CD4-positive, alpha-beta T cell treated with Interleukin-2 at 100 ng/mL for 4 hours (primary cell): ENCODE data around the gene DMRTB1.
"Not testable (repeated sequence)": the region's sequence is repeated elsewhere in the genome, so short reads cannot be mapped to it uniquely, and the experiment has no call there.

Source experiments
- DNase-seq: peaks from one replicate; pipeline ENCODE4 v3.0.0-alpha.2; 2020; ENCODE audit warnings: low spot score

Gene DMRTB1

DNA sequence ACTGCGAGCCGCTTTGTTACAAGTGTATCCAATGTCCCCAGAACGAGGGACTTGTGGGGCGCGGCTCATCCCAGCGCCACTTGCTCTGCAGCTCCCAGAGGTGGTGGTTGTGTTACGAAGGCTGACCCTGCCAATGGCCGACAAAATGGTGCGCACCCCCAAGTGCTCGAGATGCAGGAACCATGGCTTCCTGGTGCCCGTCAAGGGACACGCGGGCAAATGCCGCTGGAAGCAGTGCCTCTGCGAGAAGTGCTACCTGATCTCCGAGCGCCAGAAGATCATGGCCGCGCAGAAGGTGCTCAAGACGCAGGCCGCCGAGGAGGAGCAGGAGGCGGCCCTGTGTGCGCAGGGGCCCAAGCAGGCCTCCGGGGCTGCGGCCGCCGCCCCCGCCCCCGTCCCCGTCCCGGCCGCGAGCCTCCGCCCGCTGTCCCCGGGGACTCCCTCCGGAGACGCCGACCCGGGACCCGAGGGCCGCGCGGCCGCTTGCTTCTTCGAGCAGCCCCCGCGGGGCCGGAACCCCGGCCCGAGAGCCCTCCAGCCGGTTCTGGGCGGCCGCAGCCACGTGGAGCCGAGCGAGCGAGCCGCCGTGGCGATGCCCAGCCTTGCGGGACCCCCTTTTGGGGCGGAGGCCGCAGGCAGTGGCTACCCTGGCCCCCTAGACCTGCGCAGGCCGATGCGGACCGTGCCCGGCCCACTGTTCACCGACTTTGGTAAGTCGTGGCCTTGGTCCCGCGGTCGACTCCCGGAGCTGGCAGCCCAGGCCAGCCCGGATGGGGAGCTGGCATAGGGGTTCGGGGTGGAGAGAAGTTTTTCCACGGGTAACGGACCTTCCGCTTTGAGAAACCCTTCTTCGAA lies at the start of gene DMRTB1:
DMRTB1 (plus strand) TSS at position 79 of the 855 bp plus-strand sequence; CDS start at position 134, 55 bp downstream.
- DNase-seq, result no peak

GRCh38 chr1:53409695-53410094 lies 49.5 kb upstream of the DMRTB1 start:
- DNase-seq, result no peak

- DNase-seq, result peak; percentile 43
Measured at GRCh38 chr1:53410100-53410541, 49.1 kb upstream of the DMRTB1 start.

DNA sequence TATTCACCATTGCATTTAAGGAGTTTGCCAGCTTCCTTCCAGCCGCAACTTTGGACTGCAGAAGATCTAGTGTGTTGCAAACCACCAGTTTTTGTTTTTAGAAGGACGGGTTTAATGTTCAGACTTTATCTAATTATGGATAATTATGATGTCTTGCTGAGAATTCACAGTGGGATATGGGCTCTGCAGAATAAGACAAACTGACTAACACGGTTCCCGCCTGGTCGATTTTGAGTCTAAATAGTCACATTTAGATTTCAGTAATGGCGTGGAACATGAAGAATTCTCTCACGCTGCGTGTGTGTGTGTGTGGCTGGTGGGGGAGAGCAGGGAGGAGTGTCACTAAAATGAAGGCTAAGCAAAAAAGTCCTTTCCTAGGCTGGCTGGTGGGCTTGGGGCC lies 48.5 kb upstream of the DMRTB1 start:
- no peak for DNase-seq

GRCh38 chr1:53411541-53412152 lies 47.6 kb upstream of the DMRTB1 start:
- peak; percentile 25 for DNase-seq

DNA sequence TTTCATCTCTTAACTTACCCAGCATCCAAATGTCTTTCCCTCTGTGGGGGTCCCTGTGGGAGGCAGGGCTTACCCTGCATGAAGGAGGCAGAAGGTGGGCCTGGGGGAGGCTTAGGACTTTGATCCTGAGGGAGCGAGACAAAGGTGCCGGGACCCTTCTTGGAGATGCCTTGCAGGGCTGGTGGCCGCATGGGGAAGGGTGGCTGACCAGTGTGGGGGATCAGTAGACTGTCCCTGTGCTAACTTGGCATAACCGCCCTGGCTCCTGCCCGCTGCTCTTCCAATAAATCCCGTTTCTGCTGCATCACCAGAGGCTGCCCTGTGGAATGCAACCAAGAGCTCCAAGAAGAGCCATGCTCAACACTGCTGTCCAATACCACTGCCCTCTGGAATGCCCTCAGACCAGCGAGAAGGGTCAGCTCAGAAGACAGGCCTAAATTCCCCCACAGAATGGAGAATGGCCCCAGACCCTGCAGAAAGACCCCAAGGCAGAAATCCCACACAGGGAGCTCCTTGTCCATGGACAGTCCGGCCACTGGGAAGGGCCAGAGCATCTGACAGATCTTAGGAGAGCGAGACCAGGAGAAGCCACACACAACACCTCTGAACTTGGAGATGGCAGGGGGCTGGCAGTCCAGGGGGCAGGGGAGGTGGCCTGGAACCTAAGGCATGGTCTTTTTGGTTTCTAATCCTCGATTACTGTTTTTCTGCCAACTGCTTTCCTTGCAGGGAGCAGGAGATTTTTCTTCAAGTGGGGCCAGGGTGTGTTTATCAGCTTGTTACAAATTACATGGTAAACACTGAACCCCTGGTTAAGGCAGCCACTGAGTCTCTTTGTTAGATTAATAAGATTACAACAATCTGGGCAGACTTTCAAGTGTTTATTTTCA lies 46.7 kb upstream of the DMRTB1 start:
- DNase-seq, result no peak

GRCh38 chr1:53413175-53414001 lies 45.8 kb upstream of the DMRTB1 start:
- DNase-seq, result peak; percentile 84

- no peak for DNase-seq
Measured at GRCh38 chr1:53414632-53415031, 44.6 kb upstream of the DMRTB1 start.

DNA sequence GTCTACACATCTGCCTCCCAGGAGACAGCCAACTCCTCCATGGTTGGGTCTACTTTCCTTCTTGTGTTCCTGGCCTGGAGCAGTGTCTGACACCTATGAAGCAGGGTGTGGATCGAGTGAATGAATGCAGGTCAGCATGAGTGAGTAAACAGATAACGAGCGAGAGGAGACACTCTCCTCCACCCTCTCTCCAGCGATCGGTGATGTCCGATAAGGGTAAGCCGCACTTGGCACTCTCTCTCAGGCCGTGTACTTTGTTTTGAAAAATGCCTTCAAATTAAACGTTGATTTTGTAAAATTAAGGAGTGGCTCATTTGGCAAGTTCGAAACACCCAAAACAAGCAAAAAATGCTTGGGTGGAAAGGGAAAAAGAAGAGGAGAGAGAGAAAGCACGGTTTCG lies 43.8 kb upstream of the DMRTB1 start:
- DNase-seq, result no peak

GRCh38 chr1:53416269-53416813 lies 42.9 kb upstream of the DMRTB1 start:
- DNase-seq, result no peak

GRCh38 chr1:53417074-53417511 lies 42.1 kb upstream of the DMRTB1 start:
- no peak for DNase-seq

DNA sequence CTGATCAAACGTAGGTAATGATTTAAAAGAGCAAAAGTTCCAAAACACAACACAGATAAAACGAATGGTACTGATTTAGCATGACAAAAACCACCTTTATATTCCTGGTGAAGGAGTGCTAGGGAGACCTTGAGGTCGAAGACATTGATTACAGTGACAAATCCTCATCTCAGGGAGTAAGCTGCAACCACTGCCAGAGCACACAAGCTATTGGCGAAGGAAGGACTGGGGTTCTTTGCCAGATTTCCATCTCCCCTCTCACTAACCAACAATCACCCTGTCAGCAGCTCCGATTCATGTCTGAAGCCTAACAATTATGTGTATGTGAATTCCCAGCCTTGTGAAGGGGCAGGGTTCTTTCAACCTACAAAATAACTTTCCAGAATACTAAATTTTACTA lies 40.2 kb upstream of the DMRTB1 start:
- no peak for DNase-seq

DNA sequence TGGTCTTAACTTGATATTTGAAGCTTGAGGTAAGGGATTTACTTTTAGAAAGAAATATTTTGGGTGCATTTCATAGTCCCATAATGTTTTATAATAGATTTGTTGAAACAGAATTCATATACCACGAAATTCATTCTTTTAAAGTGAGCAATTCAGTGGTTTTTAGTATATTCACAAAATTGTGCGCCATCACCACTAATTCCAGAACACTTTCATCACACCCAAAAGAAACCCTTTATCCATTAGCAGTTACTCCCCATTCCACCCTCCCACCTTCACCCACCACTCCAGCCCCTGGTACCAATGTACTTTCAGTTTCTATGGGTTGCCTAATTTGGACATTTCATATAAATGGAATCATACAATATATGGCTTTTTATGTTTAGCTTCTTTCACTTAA lies 38.9 kb upstream of the DMRTB1 start:
- DNase-seq, result no peak

DNA sequence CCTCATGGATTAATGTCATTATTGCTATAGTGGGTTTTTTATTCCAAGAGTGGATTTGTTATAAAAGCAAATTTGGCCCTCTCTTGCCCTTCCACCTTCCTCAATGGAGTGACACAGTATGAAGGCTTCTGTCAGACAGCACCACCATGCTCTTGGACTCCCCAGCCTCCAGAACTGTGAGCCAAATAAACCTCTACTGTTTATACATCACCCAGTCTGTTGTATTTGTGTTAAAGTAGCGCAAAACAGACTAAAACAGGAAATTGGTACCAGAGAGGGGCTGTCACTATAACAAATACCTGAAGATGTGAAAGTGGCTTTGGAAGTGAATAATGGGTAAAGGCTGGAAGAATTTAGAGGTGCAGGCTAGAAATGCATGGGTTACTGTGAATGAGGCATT lies 38.0 kb upstream of the DMRTB1 start:
- no peak for DNase-seq

GRCh38 chr1:53430261-53430660 lies 28.9 kb upstream of the DMRTB1 start:
- DNase-seq, result no peak

DNA sequence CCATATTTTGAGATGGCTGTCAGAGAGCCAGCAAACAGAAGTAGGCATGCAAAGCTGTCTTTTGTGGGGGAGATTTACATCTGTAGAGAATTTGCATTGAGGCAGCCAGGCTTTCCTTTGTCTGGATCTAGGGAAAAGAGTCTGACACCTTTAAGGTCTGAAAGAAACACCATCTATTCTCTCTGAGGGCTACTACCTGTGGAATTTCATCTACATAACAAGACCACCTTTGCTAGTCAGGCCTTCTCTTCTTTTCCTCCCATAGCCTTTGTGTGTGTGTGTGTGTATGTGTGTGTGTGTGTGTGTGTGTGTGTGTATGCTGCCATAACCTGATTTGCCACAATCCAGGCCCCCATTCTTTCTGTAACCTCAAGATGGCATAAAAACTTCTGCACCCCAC lies 28.4 kb upstream of the DMRTB1 start:
- DNase-seq, result no peak

DNA sequence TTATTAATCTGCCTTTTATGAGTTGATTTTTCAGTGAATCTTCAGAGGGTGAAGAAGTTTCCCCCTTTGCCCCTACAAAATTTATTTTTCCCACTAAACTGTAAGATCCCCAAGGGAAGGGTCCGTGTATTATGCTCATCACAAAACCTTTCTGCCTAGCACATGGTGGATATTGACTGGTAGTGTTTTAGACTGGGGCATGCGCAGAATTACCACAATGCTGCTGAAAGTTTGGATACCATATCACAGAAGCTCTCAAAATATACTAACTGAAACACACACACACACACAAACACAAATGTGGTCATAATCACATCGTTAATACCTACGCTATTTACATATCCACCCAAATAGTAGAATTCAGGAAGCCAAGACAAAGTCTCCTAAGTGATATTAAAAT lies 28.0 kb upstream of the DMRTB1 start:
- no peak for DNase-seq

GRCh38 chr1:53431805-53432565 lies 27.2 kb upstream of the DMRTB1 start:
- DNase-seq, result peak; percentile 13

DNA sequence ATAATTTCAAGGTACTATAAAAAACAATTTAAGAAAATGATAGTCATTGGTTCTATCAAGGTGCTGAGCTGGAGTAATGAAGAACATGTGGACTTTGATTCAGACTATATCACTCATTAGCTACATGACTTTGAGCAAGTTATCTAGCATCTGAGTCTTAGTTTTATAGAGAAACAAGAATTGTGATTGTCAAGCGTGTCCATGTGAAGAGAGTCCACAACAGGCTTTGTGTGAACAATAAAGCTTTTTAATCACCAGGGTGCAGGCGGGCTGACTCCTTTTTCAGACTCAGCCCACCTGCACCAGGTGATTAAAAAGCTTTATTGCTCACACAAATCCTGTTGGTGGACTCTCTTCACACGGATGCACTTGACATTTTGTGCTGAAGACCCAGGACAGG lies 26.6 kb upstream of the DMRTB1 start:
- DNase-seq, result no peak

DNA sequence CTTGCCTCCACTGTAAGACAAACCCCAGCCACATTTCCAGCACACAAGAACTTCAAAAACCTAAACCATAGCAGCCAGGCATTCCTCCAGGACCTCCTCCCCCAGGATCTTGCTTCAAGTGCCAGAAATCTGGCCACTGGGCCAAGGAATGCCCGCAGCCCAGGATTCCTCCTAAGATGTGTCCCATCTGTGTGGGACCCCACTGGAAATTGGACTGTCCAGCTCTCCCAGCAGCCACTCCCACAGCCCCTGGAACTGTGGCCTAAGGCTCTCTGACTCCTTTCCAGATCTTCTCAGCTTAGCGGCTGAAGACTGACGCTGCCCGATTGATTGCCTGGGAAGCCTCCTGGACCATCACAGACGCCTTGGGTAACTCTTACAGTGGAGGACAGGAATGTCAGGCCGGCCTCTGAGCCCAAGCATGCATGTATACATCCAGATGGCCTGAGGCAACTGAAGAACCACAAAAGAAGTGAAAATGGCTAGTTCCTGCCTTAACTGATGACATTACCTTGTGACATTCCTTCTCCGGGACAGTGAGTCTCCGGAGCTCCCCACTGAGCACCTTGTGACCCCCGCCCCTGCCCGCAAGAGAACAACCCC lies 24.7 kb upstream of the DMRTB1 start:
- DNase-seq, result not testable (repeated sequence)
